HL-60 (cell line): ENCODE measurements around the gene SLC10A2.

Source experiments
- DNase-seq, 2 experiments: peaks; one replicate each; pipeline ENCODE4 v3.0.0-alpha.2; 2010 to 2020; ENCODE audit warnings: low read depth in 1 of 2, low spot score in 1 of 2
- H3K27ac ChIP-seq: fragments of 250-450 bp; sonication (Bioruptor Pico); replicated peaks from 2 replicates; pipeline ENCODE4 v1.5.1; 2020; ENCODE audit warnings: mild to moderate bottlenecking, moderate library complexity
- H3K27me3 ChIP-seq: fragments of 250-450 bp; sonication (Bioruptor Pico); 2 replicates; pipeline ENCODE4 v1.5.1; 2021; ENCODE audit warnings: mild to moderate bottlenecking, moderate library complexity; ENCODE audit not compliant: insufficient read depth, poor library complexity, severe bottlenecking
- H3K4me3 ChIP-seq: replicated peaks from 2 replicates; pipeline ENCODE4 v1.5.1; 2011; ENCODE audit warnings: mild to moderate bottlenecking, control low read depth, low read length; ENCODE audit not compliant: insufficient read depth
- GABPA ChIP-seq: IDR thresholded peaks from 2 replicates; pipeline ENCODE4 v1.6.1; 2012; ENCODE audit warnings: low read depth
- POLR2AphosphoS5 ChIP-seq: IDR thresholded peaks from 2 replicates; pipeline ENCODE4 v1.6.1; 2012; ENCODE audit warnings: low read depth
- REST ChIP-seq: IDR thresholded peaks from 2 replicates; pipeline ENCODE4 v1.6.1; 2012; ENCODE audit warnings: low read depth; ENCODE audit not compliant: insufficient replicate concordance
- SPI1 ChIP-seq: IDR thresholded peaks from 2 replicates; pipeline ENCODE4 v1.6.1; 2012; ENCODE audit warnings: low read depth, mild to moderate bottlenecking, borderline replicate concordance
- TF ChIP-seq, protein P1 (sequence below): IDR thresholded peaks from one replicate; pipeline ENCODE4 v1.5.1; 2011; ENCODE audit warnings: low read length, control low read depth, inconsistent platforms; ENCODE audit not compliant: insufficient read depth

Gene SLC10A2

GRCh38 chr13:103039183-103039582, 27.0 kb downstream of the SLC10A2 start:
- no peak overlapping the region for H3K27ac ChIP-seq
- H3K4me3 ChIP-seq: no peak overlapping the region
- no peak for TF ChIP-seq GABPA
- no peak for TF ChIP-seq REST
- TF ChIP-seq, protein P1, sequence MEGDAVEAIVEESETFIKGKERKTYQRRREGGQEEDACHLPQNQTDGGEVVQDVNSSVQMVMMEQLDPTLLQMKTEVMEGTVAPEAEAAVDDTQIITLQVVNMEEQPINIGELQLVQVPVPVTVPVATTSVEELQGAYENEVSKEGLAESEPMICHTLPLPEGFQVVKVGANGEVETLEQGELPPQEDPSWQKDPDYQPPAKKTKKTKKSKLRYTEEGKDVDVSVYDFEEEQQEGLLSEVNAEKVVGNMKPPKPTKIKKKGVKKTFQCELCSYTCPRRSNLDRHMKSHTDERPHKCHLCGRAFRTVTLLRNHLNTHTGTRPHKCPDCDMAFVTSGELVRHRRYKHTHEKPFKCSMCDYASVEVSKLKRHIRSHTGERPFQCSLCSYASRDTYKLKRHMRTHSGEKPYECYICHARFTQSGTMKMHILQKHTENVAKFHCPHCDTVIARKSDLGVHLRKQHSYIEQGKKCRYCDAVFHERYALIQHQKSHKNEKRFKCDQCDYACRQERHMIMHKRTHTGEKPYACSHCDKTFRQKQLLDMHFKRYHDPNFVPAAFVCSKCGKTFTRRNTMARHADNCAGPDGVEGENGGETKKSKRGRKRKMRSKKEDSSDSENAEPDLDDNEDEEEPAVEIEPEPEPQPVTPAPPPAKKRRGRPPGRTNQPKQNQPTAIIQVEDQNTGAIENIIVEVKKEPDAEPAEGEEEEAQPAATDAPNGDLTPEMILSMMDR: no peak
- no peak for TF ChIP-seq SPI1
- TF ChIP-seq POLR2AphosphoS5: no peak
- DNase-seq: no peak
- H3K27me3 ChIP-seq: peaks cover 6% of the 10 kb centered on the region

DNA sequence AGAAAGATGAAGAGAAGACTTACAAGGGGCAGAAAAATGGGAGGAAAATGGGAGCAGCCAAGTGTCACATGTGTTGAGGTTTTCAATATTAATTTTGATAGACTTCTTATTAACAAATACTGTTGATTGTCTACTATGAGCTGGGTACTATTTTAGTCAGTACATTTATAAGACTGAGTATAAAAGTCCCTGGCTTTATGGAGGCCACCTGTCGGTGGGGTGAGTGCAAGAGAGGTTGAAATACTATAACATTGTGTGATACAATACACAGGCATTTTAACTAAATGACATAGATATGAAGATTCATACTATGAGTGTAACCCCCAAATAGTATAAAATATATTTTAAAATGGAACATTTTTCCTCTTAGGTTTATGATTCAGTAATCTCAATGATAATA, 29.9 kb downstream of the SLC10A2 start:
- TF ChIP-seq REST (no peak), SPI1 (no peak), POLR2AphosphoS5 (no peak), GABPA (no peak)
- TF ChIP-seq, protein P1: no peak
- no peak overlapping the region for H3K27ac ChIP-seq
- H3K27me3 ChIP-seq: peaks cover 6% of the 10 kb centered on the region
- no peak for DNase-seq
- no peak overlapping the region for H3K4me3 ChIP-seq

GRCh38 chr13:103033999-103034398, 32.2 kb downstream of the SLC10A2 start:
- Histone ChIP-seq H3K27ac (no peak overlapping the region), H3K27me3 (no peaks in the 10 kb centered on the region), H3K4me3 (no peak overlapping the region)
- DNase-seq: no peak
- TF ChIP-seq POLR2AphosphoS5 (no peak), SPI1 (no peak), GABPA (no peak), REST (no peak)
- TF ChIP-seq, protein P1: no peak
